Measurements from ENCODE around the gene SLC22A17. TPM values are rescaled to one million over a fixed set of nuclear protein-coding genes. Genes with fewer than 3 reads are reported as not detected.

The SLC22A17 gene
- polyA plus RNA-seq, 1 donor (not counting 4 experiments of a cell fraction or from before 2014, with no cell fraction given), result 0.76 TPM

- TF ChIP-seq, protein P1, sequence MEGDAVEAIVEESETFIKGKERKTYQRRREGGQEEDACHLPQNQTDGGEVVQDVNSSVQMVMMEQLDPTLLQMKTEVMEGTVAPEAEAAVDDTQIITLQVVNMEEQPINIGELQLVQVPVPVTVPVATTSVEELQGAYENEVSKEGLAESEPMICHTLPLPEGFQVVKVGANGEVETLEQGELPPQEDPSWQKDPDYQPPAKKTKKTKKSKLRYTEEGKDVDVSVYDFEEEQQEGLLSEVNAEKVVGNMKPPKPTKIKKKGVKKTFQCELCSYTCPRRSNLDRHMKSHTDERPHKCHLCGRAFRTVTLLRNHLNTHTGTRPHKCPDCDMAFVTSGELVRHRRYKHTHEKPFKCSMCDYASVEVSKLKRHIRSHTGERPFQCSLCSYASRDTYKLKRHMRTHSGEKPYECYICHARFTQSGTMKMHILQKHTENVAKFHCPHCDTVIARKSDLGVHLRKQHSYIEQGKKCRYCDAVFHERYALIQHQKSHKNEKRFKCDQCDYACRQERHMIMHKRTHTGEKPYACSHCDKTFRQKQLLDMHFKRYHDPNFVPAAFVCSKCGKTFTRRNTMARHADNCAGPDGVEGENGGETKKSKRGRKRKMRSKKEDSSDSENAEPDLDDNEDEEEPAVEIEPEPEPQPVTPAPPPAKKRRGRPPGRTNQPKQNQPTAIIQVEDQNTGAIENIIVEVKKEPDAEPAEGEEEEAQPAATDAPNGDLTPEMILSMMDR (optimal IDR thresholded peaks at IDR 0.05 in 1 of 3, IDR thresholded peaks at IDR 0.05 in 1 of 3, conservative IDR thresholded peaks at IDR 0.05 in 1 of 3; ENCODE audit: extremely low read depth in 1 of 3, insufficient read depth in 2 of 3, low read length in 3 of 3), result no peak
- no peak for TF ChIP-seq EZH2 (IDR thresholded peaks at IDR 0.05; ENCODE audit: low read length)
- no peak overlapping the region for H2AFZ ChIP-seq (ENCODE audit: control insufficient read depth, low read length)
- no peaks in the 10 kb centered on the region for H4K20me1 ChIP-seq (ENCODE audit: control insufficient read depth, extremely low read depth, insufficient read depth, low read length)
- peaks cover 7% of the 10 kb centered on the region for H3K27me3 ChIP-seq (ENCODE audit: control insufficient read depth, extremely low read depth, insufficient read depth, low read length)
- no peaks in the 10 kb centered on the region for H3K4me1 ChIP-seq (ENCODE audit: control insufficient read depth, extremely low read depth, insufficient read depth, low read length)
- H3K9ac ChIP-seq (ENCODE audit: control insufficient read depth, extremely low read depth, insufficient read depth, low read length), result no peak overlapping the region
- H3K79me2 ChIP-seq (ENCODE audit: control insufficient read depth, insufficient read depth, low read length), result no peaks in the 10 kb centered on the region
- FAIRE-seq (no peak), DNase-seq (ENCODE audit: low read depth, low spot score) (no peak)
- no peaks in the 10 kb centered on the region for H3K9me3 ChIP-seq (ENCODE audit: control insufficient read depth, low read depth, low read length)
- H3K4me2 ChIP-seq (ENCODE audit: control insufficient read depth, extremely low read depth, insufficient read depth, low read depth, low read length), result no peak overlapping the region
- no peaks in the 10 kb centered on the region for H3K9me1 ChIP-seq (ENCODE audit: control insufficient read depth, extremely low read depth, insufficient read depth, low read length)
- dilution Hi-C loops (cut with MboI; ENCODE audit: extremely low pct_ligation_motif_present, low sequenced_read_pairs), result no loop called here
- no peak overlapping the region for H3K4me3 ChIP-seq (ENCODE audit: control insufficient read depth in 2 of 3, extremely low read depth in 1 of 3, insufficient read depth in 2 of 3, low read depth in 1 of 3, low read length in 3 of 3)
- no peak overlapping the region for H3K27ac ChIP-seq (ENCODE audit: control insufficient read depth, insufficient read depth, low read length)
- no peaks in the 10 kb centered on the region for H3K36me3 ChIP-seq (ENCODE audit: control insufficient read depth in 2 of 2, extremely low read depth in 1 of 2, insufficient read depth in 2 of 2, low read length in 2 of 2)
These were observed 28.3 kb upstream of the SLC22A17 start for GRCh38 chr14:23380976-23381375.

DNA sequence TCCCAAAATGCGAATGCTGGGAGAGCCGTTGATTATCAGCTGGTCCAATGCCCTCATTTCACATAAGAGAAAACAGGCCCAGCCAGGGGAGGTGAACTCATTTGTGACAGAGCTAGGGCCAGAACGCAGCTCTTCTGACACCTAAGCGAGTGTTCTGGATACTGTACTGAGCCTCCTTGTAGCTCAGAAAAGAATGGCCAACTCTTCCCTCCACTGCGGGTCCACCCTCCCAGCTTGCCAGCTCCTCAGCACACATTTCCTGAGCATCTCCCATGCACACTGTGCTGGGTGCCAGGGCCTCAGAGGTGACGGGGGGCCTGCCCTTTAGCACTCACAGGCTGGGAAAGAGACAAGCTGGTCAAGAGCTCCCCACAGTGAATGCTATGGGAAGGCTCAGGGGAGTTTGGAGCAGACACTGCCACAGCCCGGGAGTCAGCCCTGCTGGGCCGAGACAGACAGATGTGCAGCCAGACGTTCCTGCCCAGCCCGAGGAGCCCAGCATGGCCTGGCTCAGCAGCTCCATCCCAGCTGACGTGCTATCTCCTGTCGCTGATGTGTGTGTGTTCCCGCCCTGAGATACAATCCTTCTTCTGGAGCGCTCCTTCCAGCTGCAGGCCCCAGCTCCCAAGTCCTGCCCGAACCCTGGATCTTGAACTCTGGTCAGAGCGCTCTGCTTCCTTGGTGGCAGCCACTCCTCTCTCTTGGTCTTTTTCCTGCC lies 27.7 kb upstream of the SLC22A17 start:
- H3K27me3 ChIP-seq (ENCODE audit: control insufficient read depth, extremely low read depth, insufficient read depth, low read length), result peaks cover 7% of the 10 kb centered on the region
- no peak overlapping the region for H2AFZ ChIP-seq (ENCODE audit: control insufficient read depth, low read length)
- H3K27ac ChIP-seq (ENCODE audit: control insufficient read depth, insufficient read depth, low read length), result no peak overlapping the region
- dilution Hi-C loops (cut with MboI; ENCODE audit: extremely low pct_ligation_motif_present, low sequenced_read_pairs), result no loop called here
- no peak overlapping the region for H3K4me3 ChIP-seq (ENCODE audit: control insufficient read depth in 2 of 3, extremely low read depth in 1 of 3, insufficient read depth in 2 of 3, low read depth in 1 of 3, low read length in 3 of 3)
- DNase-seq (ENCODE audit: low read depth, low spot score) (no peak), FAIRE-seq (no peak)
- TF ChIP-seq EZH2 (IDR thresholded peaks at IDR 0.05; ENCODE audit: low read length), result no peak
- TF ChIP-seq, protein P1 (optimal IDR thresholded peaks at IDR 0.05 in 1 of 3, IDR thresholded peaks at IDR 0.05 in 1 of 3, conservative IDR thresholded peaks at IDR 0.05 in 1 of 3; ENCODE audit: extremely low read depth in 1 of 3, insufficient read depth in 2 of 3, low read length in 3 of 3), result no peak
- H3K79me2 ChIP-seq (ENCODE audit: control insufficient read depth, insufficient read depth, low read length), result no peaks in the 10 kb centered on the region
- no peaks in the 10 kb centered on the region for H3K36me3 ChIP-seq (ENCODE audit: control insufficient read depth in 2 of 2, extremely low read depth in 1 of 2, insufficient read depth in 2 of 2, low read length in 2 of 2)
- H3K4me2 ChIP-seq (ENCODE audit: control insufficient read depth, extremely low read depth, insufficient read depth, low read depth, low read length), result no peak overlapping the region
- no peaks in the 10 kb centered on the region for H3K9me1 ChIP-seq (ENCODE audit: control insufficient read depth, extremely low read depth, insufficient read depth, low read length)
- no peaks in the 10 kb centered on the region for H3K9me3 ChIP-seq (ENCODE audit: control insufficient read depth, low read depth, low read length)
- no peak overlapping the region for H3K9ac ChIP-seq (ENCODE audit: control insufficient read depth, extremely low read depth, insufficient read depth, low read length)
- no peaks in the 10 kb centered on the region for H4K20me1 ChIP-seq (ENCODE audit: control insufficient read depth, extremely low read depth, insufficient read depth, low read length)
- no peaks in the 10 kb centered on the region for H3K4me1 ChIP-seq (ENCODE audit: control insufficient read depth, extremely low read depth, insufficient read depth, low read length)
